Stimulated activated CD4-positive, alpha-beta T cell treated with anti-CD3 and anti-CD28 coated beads, Interleukin-12 subunit alpha, Interleukin-12 subunit beta, amount 100 ng/mL, for 4 hours (primary cell): ENCODE measurements around the gene ANO2.

Experiments used
- DNase-seq: peaks from one replicate; pipeline ENCODE4 v3.0.0-alpha.2; 2020

The ANO2 gene

DNA sequence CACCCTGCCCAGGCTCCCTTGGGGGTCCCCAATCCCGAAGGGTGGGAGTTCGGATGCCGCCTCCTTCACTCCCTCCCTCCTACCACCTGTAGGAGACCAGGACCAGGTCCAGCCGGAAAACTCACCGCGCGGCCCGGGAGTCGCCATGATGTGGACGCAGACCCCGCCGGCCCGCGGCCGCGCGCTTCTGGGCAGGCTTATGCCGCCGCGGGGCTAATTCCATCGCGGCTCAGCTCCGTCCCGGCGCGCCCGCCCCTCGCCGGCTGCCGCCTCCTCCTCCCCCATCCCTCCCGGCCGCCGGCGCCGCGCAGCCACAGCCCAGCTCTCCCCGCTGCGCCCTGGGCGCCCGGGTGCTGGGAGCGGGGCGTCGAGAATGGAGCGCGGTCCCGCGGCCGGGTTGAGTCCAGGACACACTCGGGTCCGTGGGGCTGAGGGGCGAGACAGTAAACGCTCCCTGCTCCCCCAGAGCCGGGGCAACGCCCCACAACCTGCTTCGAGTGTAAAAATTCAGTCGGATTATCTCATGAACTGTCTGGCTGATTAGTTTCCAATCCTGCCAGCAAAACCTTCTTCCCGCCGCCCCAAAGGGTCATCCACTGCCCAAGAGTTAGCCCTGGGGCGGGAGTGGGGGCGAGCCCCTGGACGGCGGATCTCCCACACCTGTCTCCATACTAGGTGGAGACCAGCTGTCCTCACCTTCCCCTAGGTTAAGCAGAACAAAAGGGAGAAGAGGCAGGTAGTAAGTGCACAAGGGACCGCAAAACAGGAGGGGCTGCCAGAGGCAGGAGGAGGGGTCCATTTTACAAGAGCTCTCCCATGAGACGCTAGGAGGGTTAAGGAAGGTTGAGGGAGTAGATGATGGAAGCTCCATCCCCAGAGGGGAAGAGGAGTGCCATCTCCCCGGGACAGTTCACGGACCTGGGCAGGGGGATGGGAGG, at the start of gene ANO2:
Gene ANO2, minus strand, starts transcription at position 189 of the 938 bp plus-strand sequence. Its CDS starts 42 bp downstream, at position 147.
- DNase-seq = no peak

DNA sequence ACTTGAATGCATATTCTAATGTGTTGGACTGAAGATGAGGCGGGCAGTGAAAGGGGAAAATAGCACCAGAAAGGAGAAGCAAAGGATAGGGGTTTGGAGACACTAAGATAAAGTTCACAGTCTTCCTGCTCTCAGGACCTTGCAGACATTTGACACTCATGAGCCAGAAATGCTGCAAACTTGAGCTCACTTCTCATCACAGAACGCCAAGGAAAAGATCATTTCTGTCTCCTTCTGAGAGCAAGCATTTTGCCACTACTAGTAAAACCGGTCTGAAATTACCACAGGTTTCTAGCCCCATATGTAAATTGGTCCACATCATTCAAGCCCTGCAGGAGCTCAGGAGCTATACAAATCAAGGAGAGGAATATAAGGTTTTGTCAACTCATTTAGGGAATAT, 44.6 kb upstream of the ANO2 start:
- no peak for DNase-seq

DNA sequence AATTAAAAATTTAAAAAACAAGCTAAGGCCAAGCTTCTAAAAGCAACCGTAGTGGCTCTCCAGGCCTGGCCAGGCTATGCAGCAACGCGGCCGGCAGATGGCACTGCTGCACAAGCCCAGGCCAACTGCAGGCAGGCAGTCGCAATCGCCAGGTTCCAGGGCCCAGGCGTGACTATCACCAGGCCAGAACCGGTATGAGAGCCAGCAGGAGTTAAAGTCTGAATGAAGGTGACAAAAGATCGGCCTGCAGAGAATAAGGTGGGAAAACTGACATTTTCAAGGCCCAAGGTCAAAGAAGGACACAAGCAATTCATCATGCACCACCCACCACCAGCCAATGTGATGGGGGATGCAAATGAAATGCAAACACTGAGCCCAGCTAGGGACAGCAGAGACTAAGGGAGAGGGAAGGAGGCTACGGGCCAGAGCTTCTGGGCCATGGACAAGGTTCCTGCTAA, 43.6 kb upstream of the ANO2 start:
- peak; percentile 71 for DNase-seq

DNA sequence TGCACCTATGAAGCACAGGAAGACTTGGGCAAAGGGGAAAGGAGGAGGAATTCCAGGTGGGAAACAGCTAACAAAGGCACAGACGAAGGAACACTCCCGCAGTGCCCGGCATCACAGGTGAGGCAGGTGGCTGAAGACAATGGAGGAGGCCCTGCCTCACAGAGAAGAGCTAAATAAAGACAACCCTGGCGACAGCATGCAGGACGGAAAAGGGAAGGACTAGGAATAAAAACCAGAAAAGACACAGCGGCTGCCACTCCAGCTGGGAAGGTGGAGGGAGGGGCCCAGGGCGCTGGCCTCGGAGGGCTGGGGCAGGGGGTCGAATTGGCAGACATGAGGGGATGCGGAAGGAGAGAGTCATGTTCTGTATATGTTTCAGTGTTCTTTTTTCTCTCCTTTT, 43.0 kb upstream of the ANO2 start:
- no peak for DNase-seq

DNA sequence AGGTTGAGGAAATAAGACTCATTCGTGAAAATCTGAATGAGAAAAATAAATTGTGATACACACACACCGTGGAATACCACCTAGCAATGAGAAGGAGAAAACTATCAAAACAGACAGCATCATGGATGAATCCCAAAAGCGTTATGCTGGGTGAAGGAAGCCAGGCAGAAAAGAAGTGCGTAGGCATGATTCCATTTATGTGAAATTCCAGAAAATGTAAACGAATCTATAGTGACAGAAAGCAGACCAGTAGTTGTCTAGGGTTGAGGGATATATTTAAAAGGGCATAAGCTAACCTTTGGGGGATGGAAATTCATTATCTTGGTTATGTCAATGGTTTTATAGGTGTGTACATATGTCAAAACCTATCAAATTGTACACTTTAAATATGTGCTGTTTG, 42.5 kb upstream of the ANO2 start:
- no peak for DNase-seq

DNA sequence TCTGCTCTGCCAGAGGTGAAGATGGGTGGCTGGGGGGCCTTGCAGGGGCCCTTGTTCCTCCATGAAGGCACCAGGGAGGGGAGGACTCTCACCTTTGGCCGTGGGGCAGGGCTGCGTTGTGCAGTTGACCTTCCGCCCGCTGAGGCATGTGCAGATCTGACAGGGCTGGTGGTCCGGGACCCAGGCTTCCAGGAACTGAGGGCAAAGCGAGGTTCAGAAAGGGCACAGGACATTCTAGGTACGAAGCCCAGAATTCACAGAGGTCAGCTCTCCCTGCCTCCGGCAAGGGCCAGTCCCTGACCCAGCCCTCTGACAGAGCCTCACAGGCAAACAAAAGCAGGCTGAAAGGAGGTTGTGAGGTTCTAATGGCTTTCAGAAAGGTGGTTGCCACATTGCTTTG, 40.4 kb upstream of the ANO2 start:
- DNase-seq = no peak

DNA sequence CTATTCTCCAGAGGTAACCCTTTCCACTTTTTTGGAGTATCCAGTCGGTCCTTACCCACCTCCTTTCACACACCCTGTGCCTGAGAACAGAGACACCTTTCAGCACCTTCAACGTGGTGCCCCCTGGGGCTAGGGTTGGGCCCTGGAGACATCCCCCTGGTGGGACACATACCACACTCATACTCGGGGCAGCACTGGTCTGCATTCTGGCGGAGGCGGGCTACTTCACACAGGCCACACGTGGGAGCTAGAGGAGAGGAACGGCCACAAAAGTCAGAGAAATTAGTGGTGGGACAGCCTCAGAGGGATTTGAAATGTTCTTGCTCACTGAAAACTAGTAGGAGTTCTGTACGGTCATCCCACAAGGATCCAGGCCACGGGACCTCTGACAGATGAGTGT, 39.8 kb upstream of the ANO2 start:
- no peak for DNase-seq

DNA sequence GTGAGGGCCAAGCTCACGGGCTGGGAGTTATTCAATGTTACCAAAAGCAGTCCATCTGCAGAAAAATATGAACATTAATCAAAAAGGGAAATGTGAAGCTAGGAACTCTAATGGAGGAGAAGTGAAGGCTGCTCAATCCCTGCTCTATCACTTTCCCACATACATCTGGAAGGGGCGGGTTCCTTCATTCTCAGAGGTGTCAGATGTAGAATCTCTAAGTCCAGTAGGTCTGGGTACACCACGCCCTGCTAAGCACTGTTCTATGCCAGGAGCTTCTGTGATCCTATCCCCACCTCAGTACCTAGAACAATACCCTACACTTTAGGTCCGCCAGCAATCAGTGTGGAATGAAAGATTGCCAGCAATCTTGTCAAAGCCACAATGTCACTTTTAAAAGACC, 37.0 kb upstream of the ANO2 start:
- DNase-seq = no peak

DNA sequence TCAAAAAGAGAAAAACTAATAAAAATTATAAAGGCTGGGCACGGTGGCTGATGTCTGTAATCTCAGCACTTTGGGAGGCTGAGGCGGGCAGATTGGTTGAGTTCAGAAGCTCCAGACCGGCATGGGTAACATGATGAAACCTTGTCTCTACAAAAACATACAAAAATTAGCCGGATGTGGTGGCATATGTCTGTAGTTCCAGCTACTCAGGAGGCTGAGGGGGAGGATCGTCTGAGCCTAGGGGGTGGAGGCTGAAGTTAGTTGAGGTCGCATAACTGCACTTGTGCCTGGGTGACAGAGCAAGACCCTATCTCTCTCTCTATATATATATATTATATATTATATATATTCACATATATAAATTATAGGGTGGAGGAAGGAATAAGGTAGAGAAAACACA, 32.5 kb upstream of the ANO2 start:
- no peak for DNase-seq

DNA sequence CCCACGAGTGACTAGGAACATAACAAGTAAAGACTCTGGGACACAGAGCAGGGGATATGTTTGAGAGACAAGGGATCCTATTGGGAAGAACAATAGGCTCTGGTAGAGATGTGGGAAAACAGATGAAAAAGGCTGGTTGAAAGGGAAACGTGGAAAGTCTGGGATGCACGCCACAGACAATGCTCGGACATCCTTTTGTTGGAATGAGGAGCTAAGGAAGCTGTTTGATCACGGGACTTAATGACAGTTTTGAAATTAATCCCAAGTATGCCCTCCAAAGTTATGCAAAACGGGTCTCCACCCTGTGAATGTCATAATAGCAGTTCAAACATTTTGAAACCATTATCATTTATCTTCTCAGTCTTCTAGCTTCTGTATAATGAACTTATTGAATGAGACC, 31.7 kb upstream of the ANO2 start:
- no peak for DNase-seq

DNA sequence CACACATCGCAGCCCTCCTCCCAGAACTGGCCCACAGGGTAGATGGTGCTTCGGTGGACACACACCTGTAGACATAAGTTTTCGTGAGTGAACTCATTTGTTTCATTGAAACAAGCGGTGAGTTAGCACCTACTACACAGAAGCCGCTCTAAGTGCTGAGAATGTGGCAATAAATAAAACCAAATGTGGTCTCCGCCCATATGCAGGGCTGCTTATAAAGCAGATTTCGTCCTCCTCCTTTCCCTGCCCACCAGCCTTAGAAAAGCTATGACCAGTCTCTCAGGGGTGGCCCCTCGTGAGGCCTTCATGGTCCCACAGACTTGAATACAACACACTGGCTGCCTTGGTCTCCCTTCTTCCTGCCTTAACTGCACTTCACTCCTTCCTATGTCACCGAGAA, 31.1 kb upstream of the ANO2 start:
- no peak for DNase-seq

DNA sequence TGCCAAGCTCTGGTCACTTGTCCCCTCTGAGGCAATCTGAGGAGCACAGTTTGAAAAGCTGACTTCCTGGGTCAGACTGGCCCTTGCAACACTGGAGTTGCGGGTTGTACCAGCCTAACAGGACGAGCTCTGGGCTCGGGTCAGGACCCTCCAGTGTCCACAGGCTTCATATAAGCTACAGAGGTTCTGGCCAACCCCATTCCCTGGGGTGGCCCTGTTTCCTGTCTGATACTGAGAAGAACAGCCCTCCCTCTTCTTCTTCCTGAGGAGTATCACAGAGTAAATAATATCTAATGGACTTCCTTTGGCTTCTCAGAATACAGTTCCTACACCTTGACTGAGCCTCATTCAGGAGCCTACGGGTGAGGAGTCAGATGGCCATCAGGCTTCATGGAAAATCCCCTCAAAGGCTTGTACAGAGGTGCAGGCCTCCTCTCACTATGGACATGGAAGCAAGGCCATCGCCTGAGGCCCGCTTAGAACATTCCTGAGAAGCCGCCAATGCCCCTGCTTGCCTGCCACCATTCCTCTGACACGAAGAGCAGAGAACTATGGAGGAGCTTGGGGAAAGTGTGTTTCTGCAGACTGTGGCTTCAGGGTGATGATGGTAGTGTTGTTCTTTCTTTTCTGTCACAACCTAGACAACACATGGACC, 28.5 kb upstream of the ANO2 start:
- DNase-seq = no peak

DNA sequence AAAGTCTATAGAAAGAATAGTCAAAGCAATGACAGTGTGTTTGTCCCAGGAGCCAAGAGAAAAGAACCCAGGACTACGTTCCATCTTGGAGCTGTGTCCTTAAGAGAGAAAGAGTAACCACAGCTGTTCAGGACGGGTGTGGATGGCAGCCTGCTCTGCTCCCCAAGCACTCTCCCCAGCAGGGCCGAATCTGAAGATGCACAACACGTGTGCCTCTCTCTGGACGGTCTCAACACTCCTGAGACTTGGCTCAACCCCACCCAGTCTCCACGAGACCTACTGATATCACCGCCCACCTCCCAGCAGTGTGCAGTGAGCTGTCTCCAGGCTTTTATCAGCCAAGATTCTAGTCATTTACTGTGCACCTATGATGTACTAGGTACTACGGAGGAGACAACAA, 27.3 kb upstream of the ANO2 start:
- DNase-seq = no peak

DNA sequence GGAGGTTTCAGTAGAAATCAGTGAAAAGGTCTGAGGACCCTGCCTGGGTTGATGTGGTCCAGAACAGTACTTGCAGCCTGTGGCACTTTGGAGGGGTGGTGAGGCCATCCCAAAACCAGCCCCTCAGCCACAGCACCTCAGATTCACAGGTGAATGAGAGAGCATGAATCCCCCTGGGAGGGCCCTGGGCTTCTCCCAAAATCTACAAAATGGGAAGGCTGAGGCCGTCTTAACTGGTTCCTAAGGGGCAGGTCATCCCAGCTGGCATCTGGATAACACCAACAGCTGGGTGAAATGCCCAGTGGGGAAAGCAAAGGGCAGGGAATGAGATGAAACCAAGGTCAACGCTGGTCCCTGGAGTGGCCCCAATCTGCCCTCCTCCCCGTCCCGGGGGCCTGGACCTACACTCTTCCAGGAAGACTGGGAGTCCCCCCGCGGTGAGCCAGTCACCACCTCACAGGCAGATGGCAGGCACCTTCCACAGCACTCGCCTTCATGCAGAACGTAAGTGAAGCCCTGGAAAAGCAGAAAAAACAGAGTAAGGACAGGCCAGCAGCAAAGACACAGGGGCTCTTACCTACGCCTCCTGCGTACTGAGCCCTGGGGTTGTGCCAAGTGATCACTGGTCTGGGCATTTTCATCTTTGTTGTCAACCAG, 26.3 kb upstream of the ANO2 start:
- no peak for DNase-seq

DNA sequence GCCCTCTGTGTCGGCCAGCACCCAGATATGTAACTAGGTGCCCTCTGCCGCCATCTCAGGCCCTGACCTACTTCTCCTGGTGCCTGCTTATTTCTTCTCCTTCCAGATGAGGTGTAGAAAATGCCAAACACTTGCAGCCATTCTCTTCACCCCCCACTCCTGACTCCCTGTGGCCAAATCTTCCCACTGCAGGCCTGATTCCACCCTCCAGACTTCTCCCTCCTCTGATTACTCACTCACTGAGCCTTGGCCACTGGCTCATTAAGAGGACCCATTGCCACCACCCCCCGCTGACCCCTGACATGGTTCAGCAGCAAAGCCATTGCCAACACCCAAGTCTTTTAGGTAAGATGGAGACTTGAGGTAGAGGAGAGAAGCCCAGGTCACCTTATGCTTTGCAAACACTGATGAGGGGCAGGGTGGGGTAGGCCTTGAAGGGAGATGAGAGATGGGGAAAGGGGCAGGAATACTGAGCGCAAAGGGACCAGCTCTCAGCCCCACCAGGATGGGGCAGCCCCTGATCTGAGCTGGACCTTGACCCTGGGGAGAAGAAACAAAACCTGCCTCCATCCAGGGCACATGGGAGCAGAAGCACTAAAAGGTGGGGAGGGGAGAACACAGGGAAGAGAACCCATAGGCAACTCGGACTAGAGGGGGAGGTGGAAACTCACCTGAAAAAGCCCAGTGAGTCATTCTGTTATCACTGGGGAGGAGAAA, 25.1 kb upstream of the ANO2 start:
- no peak for DNase-seq

DNA sequence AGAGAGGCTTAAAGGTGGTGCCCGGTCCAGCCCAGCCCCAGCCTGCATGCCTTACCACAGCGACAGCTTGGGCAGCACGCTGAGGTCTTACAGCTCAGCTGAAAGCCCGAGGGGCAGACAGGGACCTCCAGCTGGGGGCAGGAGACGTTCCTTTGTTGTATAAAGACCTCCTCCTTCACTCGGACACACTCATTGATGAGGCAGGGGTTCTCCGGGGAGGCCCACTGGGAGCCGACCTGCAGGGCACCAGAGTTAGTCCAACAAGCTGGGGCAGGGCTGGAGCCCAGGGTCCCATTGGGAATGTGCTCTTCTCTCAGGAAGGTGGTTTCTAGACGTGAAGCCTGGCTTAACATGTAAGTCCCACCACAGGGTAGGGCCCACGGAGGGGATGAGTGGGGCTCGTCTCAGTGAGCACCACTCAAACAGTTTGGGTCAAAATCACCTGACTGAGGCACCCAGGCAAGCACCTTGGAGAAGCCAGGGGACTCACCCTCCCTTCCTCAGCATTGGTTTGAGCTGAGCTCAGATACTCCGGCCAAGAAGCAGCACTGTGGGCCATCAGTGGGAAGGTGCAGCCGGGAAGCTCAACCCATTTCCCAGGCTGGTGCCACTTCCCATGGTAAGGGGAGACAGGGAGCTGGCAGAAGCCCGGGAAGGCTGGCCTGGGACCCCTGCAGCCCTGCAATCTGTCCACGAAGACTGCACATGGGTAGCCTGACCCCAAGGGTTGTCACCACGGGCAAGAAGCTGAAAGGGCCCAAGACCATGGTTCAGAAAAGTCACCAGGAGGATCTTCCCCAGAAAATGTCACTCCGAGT, 24.3 kb upstream of the ANO2 start:
- DNase-seq = no peak

DNA sequence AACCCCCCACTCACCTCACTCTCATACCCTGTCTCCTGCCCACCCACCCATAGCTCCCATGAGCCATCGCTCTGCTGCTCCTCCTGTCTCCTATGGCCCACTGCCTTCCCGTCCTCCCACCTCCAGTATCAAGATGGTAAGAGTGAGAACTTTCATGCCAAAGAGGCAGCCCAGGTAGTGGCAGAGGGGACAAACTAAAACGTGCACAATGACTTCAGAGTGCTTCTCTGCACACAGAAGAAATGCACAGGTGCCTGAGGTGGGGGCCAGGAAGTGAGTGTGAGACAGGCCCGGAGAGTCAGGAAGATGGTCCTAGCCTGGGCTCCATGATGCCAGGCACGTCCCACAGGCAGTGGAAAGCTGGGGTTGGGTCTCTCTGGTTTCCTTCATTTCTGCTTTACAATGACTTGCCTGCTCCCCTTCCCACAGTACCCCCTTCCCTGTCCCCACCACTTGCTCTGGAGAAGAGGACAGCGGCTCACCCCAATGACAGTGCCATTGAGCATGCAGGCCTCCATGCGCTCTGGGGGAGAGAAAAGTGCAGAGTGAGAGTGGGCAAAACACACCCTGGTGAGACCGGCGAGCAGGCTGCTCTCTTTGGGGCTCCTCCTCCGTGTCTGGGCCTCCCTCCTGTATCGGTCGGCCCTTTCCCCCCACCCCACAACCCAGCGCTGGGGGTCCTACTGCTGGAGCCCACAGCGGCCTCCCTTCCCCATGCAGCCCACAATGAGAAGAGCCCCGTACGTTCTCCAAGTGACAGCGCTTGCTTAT, 22.8 kb upstream of the ANO2 start:
- DNase-seq = no peak

DNA sequence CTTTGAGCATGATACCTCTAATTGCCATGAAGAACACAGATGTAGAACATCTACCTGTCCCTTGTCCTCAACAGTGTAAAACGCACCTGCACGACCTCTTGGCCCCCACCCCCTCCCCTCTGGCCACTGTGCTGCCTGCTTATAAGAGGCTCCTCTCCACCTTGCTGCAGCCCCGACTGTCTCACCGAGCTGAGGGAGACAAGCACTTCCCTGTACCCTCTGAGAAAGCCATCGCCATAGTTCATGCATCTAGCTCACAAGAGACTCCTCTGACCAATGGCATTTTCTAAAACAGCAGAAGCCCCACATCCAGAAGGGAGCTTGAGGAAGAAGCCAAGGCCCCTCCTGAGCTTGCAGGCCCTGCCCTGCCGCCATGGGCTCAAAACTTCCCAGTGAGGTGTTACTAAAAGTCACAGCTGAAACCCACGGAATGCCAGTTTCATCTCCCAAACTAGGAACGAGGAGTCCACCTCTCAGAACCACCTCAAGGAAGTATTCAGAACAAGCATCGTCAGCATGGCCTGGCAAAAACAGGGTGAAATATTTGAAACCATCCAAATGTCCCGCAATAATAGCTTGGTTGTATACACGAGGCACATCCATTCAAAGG, 21.5 kb upstream of the ANO2 start:
- DNase-seq = no peak

DNA sequence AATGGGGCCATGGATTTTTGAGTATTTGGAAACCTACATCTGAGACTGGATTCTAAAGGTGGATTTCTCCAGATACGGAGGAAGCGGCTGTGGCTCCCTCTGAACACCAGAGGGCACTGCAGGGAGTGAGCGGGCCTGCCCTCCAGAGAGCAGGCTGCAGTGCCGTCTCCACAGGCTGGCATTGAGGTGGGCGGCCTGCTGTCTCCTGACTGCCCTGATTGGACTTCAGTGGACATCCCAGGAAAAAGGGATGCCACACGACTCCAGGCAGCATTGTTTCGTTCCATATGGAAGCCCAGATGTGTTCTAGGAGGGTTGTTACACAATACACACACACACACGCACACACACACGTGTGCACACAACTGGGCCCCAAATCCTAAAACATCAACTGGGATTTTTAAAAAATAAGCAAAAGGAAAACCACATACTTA, 20.9 kb upstream of the ANO2 start:
- DNase-seq = peak; percentile 38

DNA sequence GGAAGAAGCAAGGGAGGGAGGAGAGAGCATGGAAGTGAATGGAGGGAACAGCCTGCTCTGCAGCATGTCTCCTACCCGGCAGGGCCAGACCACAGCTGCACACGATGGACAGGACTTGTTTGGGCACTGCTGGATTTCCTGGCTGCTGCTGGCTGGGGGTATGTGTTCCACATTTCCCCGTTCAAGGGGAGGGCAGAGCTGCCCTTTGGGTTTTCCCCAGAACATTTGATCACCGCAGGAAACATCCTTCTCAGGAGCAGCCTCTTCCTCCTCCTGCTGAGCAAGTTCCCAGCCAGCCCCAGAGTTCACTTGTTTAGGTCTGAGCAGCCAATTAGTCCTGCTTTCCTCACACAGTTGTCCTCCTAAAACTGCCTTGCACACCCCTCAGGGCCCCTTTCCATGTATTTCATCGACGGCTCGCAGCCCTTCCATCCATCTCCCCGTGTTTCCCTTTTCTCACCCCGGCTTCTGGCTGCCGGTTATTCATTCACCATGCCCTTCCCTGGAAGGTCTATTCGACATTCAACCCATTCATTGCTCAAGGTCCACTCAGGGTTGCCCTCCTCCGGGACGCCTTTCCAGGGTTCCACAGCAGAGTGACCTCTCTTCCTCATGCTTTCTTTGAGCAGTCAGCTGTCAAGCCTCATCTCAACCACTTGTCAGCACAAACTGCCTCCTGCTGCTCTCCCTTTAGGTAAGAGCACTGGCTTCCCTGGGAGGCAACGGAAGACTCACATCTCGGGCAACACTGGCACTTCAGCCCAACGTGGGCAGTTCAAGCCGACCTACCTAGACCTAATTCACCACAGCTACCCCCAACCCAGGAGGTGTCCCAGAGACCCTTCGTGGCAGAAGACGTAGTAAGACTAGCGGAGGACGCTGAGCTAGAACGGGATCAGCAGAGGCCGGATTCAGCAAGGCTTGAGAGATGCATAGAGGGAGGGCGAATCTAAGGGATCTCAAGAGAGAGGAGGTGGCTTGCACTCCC, 20.1 kb upstream of the ANO2 start:
- no peak for DNase-seq
